Retinal pigment epithelial cell (primary cell): ENCODE measurements around the gene TCEA2.
"Not testable (repeated sequence)": the region's sequence is repeated elsewhere in the genome, so short reads cannot be mapped to it uniquely, and the experiment has no call there.

Experiments used
- DNase-seq: peaks from one replicate; pipeline ENCODE4 v3.0.0-alpha.2; 2010; ENCODE audit warnings: low read depth
- H3K4me3 ChIP-seq: 2 replicates; pipeline ENCODE4 v1.5.1; 2011; ENCODE audit warnings: mild to moderate bottlenecking, low read length, control low read depth, moderate library complexity
- CTCF ChIP-seq: conservative IDR thresholded peaks from 2 replicates; pipeline ENCODE4 v1.5.1; 2011; ENCODE audit warnings: low read depth, low read length, control low read depth, inconsistent platforms

Gene TCEA2

DNA sequence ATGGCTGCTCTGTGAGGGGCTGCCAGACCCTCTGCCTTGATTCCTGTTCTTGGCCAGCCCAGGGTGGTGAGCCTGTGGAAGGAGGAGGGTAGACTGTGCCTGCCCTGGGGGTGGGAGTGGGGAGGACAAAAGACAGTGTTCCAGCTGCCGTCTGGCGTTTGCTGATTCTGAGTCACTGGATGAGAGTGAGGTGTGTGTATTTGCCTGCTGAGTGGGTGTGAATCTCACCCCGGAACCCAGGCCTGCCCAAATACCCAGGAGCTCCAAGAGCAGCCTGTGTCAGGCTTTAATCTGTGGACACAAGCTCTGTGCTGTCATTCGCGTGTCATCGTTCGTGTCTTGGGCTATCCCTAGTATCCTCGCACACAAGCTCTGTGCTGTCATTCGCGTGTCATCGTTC, 23.8 kb downstream of the TCEA2 start:
- H3K4me3 ChIP-seq = no peak overlapping the region
- no peak for TF ChIP-seq CTCF
- no peak for DNase-seq

- not testable (repeated sequence) for H3K4me3 ChIP-seq, DNase-seq
These were observed 24.3 kb downstream of the TCEA2 start for GRCh38 chr20:64087226-64087825.

- H3K4me3 ChIP-seq, DNase-seq: not testable (repeated sequence)
These were observed 25.6 kb downstream of the TCEA2 start for GRCh38 chr20:64088586-64088985.

DNA sequence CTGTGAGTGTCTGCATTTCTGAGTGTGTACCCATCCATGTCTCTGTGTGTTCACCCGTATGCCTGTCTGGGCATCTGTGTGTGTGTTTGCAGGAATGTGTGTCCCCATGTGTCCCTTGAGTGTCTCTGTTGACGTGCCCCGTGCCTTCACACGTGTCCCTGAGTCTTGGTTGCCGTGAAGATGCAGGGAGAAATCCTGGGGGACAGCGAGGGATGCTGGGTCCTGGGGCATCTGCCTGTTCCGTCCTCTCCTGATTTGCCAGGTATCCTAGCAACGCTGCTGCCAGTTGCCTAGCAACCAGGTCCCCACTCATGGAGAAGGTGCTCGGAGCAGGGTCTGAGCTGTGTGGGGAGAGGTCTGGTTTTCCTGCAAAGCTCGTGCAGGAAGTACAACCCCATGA, 27.2 kb downstream of the TCEA2 start:
- H3K4me3 ChIP-seq = no peak overlapping the region
- no peak for TF ChIP-seq CTCF

DNA sequence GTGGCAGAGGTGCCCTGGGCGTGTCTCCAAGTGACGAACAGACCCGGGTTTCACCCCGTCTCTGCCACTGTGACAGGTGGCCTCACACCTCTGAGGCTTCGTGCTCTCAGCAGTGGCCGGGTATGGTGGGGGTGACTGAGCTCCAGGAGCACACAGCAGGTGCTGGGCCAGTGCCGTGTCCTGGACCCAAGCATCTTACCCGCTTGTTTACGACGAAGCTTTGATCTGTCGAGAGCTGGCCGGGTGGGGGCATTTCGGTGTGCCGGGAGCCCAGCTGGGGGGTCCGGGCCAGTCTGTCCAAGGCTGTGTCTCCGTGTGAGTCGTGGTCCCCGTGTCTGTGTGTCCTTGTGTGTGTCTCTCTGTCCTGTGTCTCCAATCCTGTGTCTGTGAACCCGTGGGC, 28.3 kb downstream of the TCEA2 start:
- H3K4me3 ChIP-seq = no peak overlapping the region
- no peak for DNase-seq
- no peak for TF ChIP-seq CTCF

More for the DNA sequence above, 27.2 kb downstream of the TCEA2 start:
- DNase-seq = no peak

GRCh38 chr20:64091770-64092169, 28.8 kb downstream of the TCEA2 start:
- no peak for DNase-seq
- no peak for TF ChIP-seq CTCF
- H3K4me3 ChIP-seq = no peak overlapping the region

DNA sequence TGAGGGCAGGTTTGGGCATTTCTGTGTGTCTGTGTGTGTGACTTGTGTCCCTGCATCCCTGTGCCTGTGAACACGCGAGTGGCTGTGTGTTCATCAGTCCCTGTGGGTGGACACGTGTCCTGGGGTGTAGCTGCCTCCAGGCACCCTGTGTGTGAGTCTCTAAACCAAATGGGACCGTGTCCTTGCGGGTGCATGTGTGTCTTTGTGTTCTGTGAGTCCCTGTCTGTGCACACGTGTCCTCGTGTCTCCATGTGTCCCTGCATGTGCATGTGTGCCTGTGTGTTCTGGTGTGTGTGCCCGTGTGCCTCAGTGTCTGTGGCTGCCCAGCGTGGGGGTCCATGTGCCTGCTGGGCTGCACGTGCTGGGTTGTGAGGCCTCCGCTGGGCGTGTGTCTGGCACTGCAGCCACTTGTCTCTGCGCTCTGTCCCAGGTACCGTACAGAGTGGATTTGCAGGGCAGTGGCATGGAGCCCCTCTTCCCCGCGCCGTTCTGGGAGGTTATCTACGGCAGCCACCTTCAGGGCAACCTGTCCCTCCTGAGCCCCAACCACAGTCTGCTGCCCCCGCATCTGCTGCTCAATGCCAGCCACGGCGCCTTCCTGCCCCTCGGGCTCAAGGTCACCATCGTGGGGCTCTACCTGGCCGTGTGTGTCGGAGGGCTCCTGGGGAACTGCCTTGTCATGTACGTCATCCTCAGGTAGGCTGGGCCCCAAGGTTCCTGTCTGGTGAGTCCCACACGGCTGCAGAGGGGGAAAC, 29.4 kb downstream of the TCEA2 start:
- no peak overlapping the region for H3K4me3 ChIP-seq
- no peak for TF ChIP-seq CTCF
- DNase-seq = no peak

GRCh38 chr20:64093013-64093503, 30.1 kb downstream of the TCEA2 start:
- H3K4me3 ChIP-seq = no peak overlapping the region
- no peak for TF ChIP-seq CTCF

More at GRCh38 chr20:64093013-64093503, 30.1 kb downstream of the TCEA2 start:
- DNase-seq = no peak
